OCI-LY3 (cell line): Measurements from ENCODE around the gene CARS1.

Experiments
- H2AFZ ChIP-seq: fragments of 200-600, 300-600 bp; shearing (Covaris generic); 2 replicates; pipeline ENCODE4 v1.6.0; 2014; ENCODE audit warnings: antibody characterized with exemption, low read depth, low read length
- H3K27ac ChIP-seq: fragments of 200-600, 300-600 bp; sonication (generic); 2 replicates; pipeline ENCODE4 v1.5.1; 2014; ENCODE audit warnings: mild to moderate bottlenecking, low read length, moderate library complexity, mixed read lengths
- H3K27me3 ChIP-seq: fragments of 200-600, 300-600 bp; sonication (generic); 2 replicates; pipeline ENCODE4 v1.6.1; 2014; ENCODE audit warnings: low read depth, low read length, mixed read lengths
- H3K36me3 ChIP-seq: fragments of 200-600, 300-600 bp; sonication (generic); replicated peaks from 2 replicates; pipeline ENCODE3; 2014; ENCODE audit warnings: low read depth, low read length, mixed read lengths
- H3K4me1 ChIP-seq: fragments of 300-600, 200-600 bp; sonication (generic); 2 replicates; pipeline ENCODE4 v1.6.1; 2014; ENCODE audit warnings: low read length, mixed read lengths
- H3K4me2 ChIP-seq: fragments of 200-600, 300-600 bp; sonication (generic); 2 replicates; pipeline ENCODE4 v1.6.1; 2014; ENCODE audit warnings: low read length, mixed read lengths
- H3K4me3 ChIP-seq: fragments of 300-600, 200-600 bp; sonication (generic); 2 replicates; pipeline ENCODE4 v1.5.1; 2014; ENCODE audit warnings: antibody characterized with exemption, mild to moderate bottlenecking, low read length, moderate library complexity
- H3K79me2 ChIP-seq: fragments of 300-600, 200-600 bp; shearing (Covaris generic); 2 replicates; pipeline ENCODE4 v1.6.1; 2014; ENCODE audit warnings: mild to moderate bottlenecking, low read length, mixed read lengths
- H3K9ac ChIP-seq: fragments of 300-600, 200-600 bp; shearing (Covaris generic); 2 replicates; pipeline ENCODE4 v1.6.0; 2014; ENCODE audit warnings: mild to moderate bottlenecking, low read length, moderate library complexity
- H3K9me3 ChIP-seq: fragments of 200-600, 300-600 bp; shearing (Covaris generic); 2 replicates; pipeline ENCODE4 v1.6.1; 2014; ENCODE audit warnings: low read length, mixed read lengths; ENCODE audit not compliant: insufficient read depth
- H4K20me1 ChIP-seq: fragments of 200-600, 300-600 bp; sonication (generic); 2 replicates; pipeline ENCODE4 v1.6.1; 2016; ENCODE audit warnings: low read length, mixed read lengths; ENCODE audit not compliant: insufficient read depth
- CTCF ChIP-seq: fragments of 200-600, 300-600 bp; sonication (generic); IDR thresholded peaks from 2 replicates; pipeline ENCODE4 v1.5.1; 2014; ENCODE audit warnings: antibody characterized with exemption, low read length, low read depth
- EZH2phosphoT487 ChIP-seq: fragments of 200-600 bp; shearing (Covaris generic); IDR thresholded peaks from 2 replicates; pipeline ENCODE4 v1.6.1; 2018; ENCODE audit warnings: antibody characterized with exemption, mixed run types, low read depth

The CARS1 gene

DNA sequence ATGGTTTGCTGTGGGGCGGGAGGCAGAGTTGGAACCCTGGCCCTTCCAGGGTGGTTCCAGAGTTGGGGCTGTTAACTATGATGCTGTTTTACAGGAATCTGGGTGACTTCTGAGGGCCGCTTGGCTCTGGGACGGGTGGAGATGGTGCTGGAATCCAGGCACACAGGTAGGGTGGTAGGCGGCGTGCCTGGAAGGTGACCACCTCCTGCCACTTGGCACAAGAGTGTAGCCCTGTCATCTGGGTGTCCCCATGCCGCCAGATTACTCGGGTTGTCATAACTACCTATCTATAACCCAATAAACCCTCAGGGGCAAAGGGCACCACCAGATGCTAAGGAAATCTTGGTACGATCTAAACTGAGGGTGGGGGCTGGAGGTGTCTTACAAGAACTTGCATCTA lies 1.3 kb downstream of the CARS1 start:
- peaks cover 59% of the 10 kb centered on the region for H3K79me2 ChIP-seq

GRCh38 chr11:3052567-3052966 lies 4.7 kb downstream of the CARS1 start:
- Histone ChIP-seq H3K27ac (peak overlapping the region; percentile 65), H3K27me3 (no peaks in the 10 kb centered on the region), H3K4me3 (peak overlapping the region; percentile 19; the same call in 1 of the 2 replicates), H4K20me1 (peaks cover 40% of the 10 kb centered on the region), H3K36me3 (peaks cover 20% of the 10 kb centered on the region), H3K4me2 (peak overlapping the region; percentile 94), H3K4me1 (peaks cover 61% of the 10 kb centered on the region), H3K9me3 (no peaks in the 10 kb centered on the region), H3K9ac (peak overlapping the region; percentile 24), H3K79me2 (peaks cover 90% of the 10 kb centered on the region), H2AFZ (no peak overlapping the region)
- TF ChIP-seq EZH2phosphoT487: no peak
- no peak for TF ChIP-seq CTCF

More for the DNA sequence above, 1.3 kb downstream of the CARS1 start:
- Histone ChIP-seq H3K4me3 (peak overlapping the region; percentile 97), H3K9ac (peak overlapping the region; percentile 94), H3K4me1 (peaks cover 57% of the 10 kb centered on the region), H3K27me3 (no peaks in the 10 kb centered on the region), H3K4me2 (peak overlapping the region; percentile 98), H3K36me3 (peaks cover 17% of the 10 kb centered on the region), H3K9me3 (no peaks in the 10 kb centered on the region), H4K20me1 (peaks cover 29% of the 10 kb centered on the region), H3K27ac (no peak overlapping the region), H2AFZ (no peak overlapping the region)
- no peak for TF ChIP-seq CTCF
- TF ChIP-seq EZH2phosphoT487: no peak

- peaks cover 93% of the 10 kb centered on the region for H3K79me2 ChIP-seq
- peaks cover 44% of the 10 kb centered on the region for H4K20me1 ChIP-seq
- no peak overlapping the region for H2AFZ ChIP-seq
- H3K4me2 ChIP-seq: peak overlapping the region; percentile 94
- peak overlapping the region; percentile 65 for H3K27ac ChIP-seq
- peak overlapping the region; percentile 58 for H3K4me3 ChIP-seq
- no peaks in the 10 kb centered on the region for H3K27me3 ChIP-seq
- peak overlapping the region; percentile 24 for H3K9ac ChIP-seq
- H3K36me3 ChIP-seq: peaks cover 24% of the 10 kb centered on the region
- H3K4me1 ChIP-seq: peaks cover 61% of the 10 kb centered on the region
- no peak for TF ChIP-seq EZH2phosphoT487
- no peak for TF ChIP-seq CTCF
- H3K9me3 ChIP-seq: no peaks in the 10 kb centered on the region
Observed at GRCh38 chr11:3052109-3052479, 5.1 kb downstream of the CARS1 start.

- Histone ChIP-seq H3K4me1 (peaks cover 61% of the 10 kb centered on the region), H3K79me2 (peaks cover 91% of the 10 kb centered on the region), H3K36me3 (peaks cover 24% of the 10 kb centered on the region), H2AFZ (no peak overlapping the region), H3K4me2 (peak overlapping the region; percentile 94), H4K20me1 (peaks cover 48% of the 10 kb centered on the region), H3K4me3 (peak overlapping the region; percentile 58), H3K27ac (peak overlapping the region; percentile 65), H3K9ac (peak overlapping the region; percentile 24; the same call in 1 of the 2 replicates), H3K9me3 (no peaks in the 10 kb centered on the region), H3K27me3 (no peaks in the 10 kb centered on the region)
- no peak for TF ChIP-seq EZH2phosphoT487
- peak; percentile 24; the same call in 1 of the 2 replicates for TF ChIP-seq CTCF
Observed at GRCh38 chr11:3051196-3052108, 5.8 kb downstream of the CARS1 start.
